HepG2 (cell line): ENCODE measurements around the gene ABCE1. TPM values are rescaled to one million over a fixed set of nuclear protein-coding genes. Genes with fewer than 3 reads are reported as not detected.

Source experiments
- ATAC-seq: fragments of 200-7000 bp; cut with Tn5 transposase; 3 replicates; pipeline ENCODE4 v1.9.1; 2020; ENCODE audit warnings: mild to moderate bottlenecking, moderate library complexity
- BruUV-seq: library from RNA; stranded (reverse); fragments of 400-500 nt; replicated peaks from 2 replicates; lab custom pipeline; 2021; lab: Mats Ljungman, UMichigan
- CTCF ChIA-PET: fragments of 300-600 bp; formaldehyde crosslinking; extraction: SDS; loops from one replicate; lab custom pipeline; 2021; ENCODE audit warnings: low total read pairs, inconsistent platforms, low intra/inter-chr PET ratio; lab: Yijun Ruan, JAX
- POLR2A ChIA-PET: fragments of 350-600 bp; sonication (Branson Sonifier 250); formaldehyde crosslinking; loops from one replicate; lab custom pipeline; 2020; ENCODE audit warnings: antibody characterized with exemption, inconsistent platforms; lab: Yijun Ruan, JAX
- DNase-seq: peaks from one replicate; pipeline ENCODE4 v3.0.0-alpha.2; 2015; ENCODE audit warnings: low spot score
- FAIRE-seq: peaks from 3 replicates; lab custom pipeline; 2011; peaks lifted over from hg19 to GRCh38; lab: Jason Lieb, UNC
- H2AFZ ChIP-seq: one replicate; pipeline ENCODE4 v1.6.1; 2011; ENCODE audit warnings: low read length, inconsistent platforms
- H3K27ac ChIP-seq: fragments of 300-600 bp; 3 replicates; pipeline ENCODE4 v1.8.0; 2011; ENCODE audit warnings: mixed run types, mild to moderate bottlenecking, mixed read lengths, low read length, inconsistent platforms; ENCODE audit not compliant: insufficient read depth; ENCODE audit errors: extremely low read length
- H3K27me3 ChIP-seq, 2 experiments: fragments of 200-600 bp in 1 of 2; 2 replicates in 1 of 2; 3 replicates in 1 of 2; pipeline versions ENCODE4 v1.6.0 to v1.8.0; 2011; ENCODE audit warnings: low read length in 2 of 2, mild to moderate bottlenecking in 2 of 2, moderate library complexity in 2 of 2, inconsistent platforms in 1 of 2; ENCODE audit not compliant: insufficient read depth in 2 of 2, control insufficient read depth in 1 of 2
- H3K36me3 ChIP-seq, 2 experiments: fragments of 200-600 bp in 1 of 2; replicated peaks in 1 of 2; 2 replicates in 1 of 2; 3 replicates in 1 of 2; pipeline versions ENCODE4 v1.5.1 to v1.8.0; 2011; ENCODE audit warnings: low read length in 2 of 2, inconsistent platforms in 1 of 2; ENCODE audit not compliant: insufficient read depth in 2 of 2, control insufficient read depth in 1 of 2
- H3K4me1 ChIP-seq: 2 replicates; pipeline ENCODE4 v1.5.1; 2012; ENCODE audit warnings: low read length, inconsistent platforms; ENCODE audit not compliant: insufficient read depth
- H3K4me2 ChIP-seq: 2 replicates; pipeline ENCODE4 v1.6.0; 2011; ENCODE audit warnings: low read depth, low read length, inconsistent platforms
- H3K4me3 ChIP-seq, 3 experiments: fragments of 200-600 bp in 1 of 3; sonication (generic), shearing (Covaris generic) in 1 of 3; replicated peaks in 1 of 3; 2 replicates each; pipeline ENCODE4 v1.5.1; 2011 to 2016; ENCODE audit warnings: low read length in 3 of 3, inconsistent platforms in 2 of 3, low read depth in 2 of 3, mild to moderate bottlenecking in 2 of 3, control low read depth in 1 of 3, mixed read lengths in 1 of 3; ENCODE audit not compliant: insufficient read depth in 1 of 3
- H3K79me2 ChIP-seq: one replicate; pipeline ENCODE4 v1.6.1; 2011; ENCODE audit warnings: low read length, inconsistent platforms; ENCODE audit not compliant: insufficient read depth
- H3K9ac ChIP-seq: 2 replicates; pipeline ENCODE4 v1.6.0; 2011; ENCODE audit warnings: mild to moderate bottlenecking, low read depth, low read length, inconsistent platforms; ENCODE audit not compliant: insufficient read depth
- H3K9me3 ChIP-seq: 2 replicates; pipeline ENCODE4 v1.5.1; 2012; ENCODE audit warnings: mild to moderate bottlenecking, low read length
- H4K20me1 ChIP-seq: 2 replicates; pipeline ENCODE4 v1.6.0; 2011; ENCODE audit warnings: inconsistent platforms, mild to moderate bottlenecking, low read length, moderate library complexity; ENCODE audit not compliant: insufficient read depth
- MED13 ChIP-seq: sonication (generic); formaldehyde crosslinking; IDR thresholded peaks from 2 replicates; pipeline ENCODE4 v1.5.0; 2020; ENCODE audit warnings: missing genetic modification reagents
- TP53 ChIP-seq: sonication (generic); formaldehyde crosslinking; conservative IDR thresholded peaks from 2 replicates; pipeline ENCODE4 v1.4.0; 2020; ENCODE audit warnings: missing genetic modification reagents
- ZBTB33 ChIP-seq: sonication (generic); formaldehyde crosslinking; IDR thresholded peaks from 2 replicates; pipeline ENCODE4 v1.4.0; 2020; ENCODE audit warnings: missing genetic modification reagents
- ZBTB42 ChIP-seq: sonication (generic); formaldehyde crosslinking; IDR thresholded peaks from 2 replicates; pipeline ENCODE4 v1.5.0; 2020; ENCODE audit warnings: mild to moderate bottlenecking, missing genetic modification reagents
- WGBS: methylation state at CpG from one replicate; pipeline ENCODE4 v1.1.6; 2017; ENCODE audit warnings: low lambda C conversion rate; 5-methylcytosine and 5-hydroxymethylcytosine counted together
- in situ Hi-C: cut with HindIII; loops from 2 replicates; pipeline ENCODE4 v1.10.0; 2017; ENCODE audit warnings: low pct_unique_long_range_greater_than_20kb; ENCODE audit not compliant: extremely low pct_ligation_motif_present
- intact Hi-C: fragments of 100-400 bp; cut with micrococcal nuclease; formaldehyde crosslinking; loops from one replicate; pipeline ENCODE4 v1.10.0; 2022; ENCODE audit not compliant: unreplicated experiment
- polyA plus RNA-seq, 8 experiments: library from polyadenylated mRNA; depleted of rRNA in 3 of 8; stranded (reverse) in 7 of 8; unstranded in 1 of 8; fragments of >200 nt; fragmentation: Illumina TruSeq in 4 of 8; extraction: Trizol in 4 of 8; gene quantifications; 2 replicates each; pipeline versions ENCODE4 v1.2.1 to v1.2.3, GENCODE V29; 2011 to 2016; ENCODE audit warnings: low read depth in 4 of 8, missing spikeins in 1 of 8, mixed read lengths in 1 of 8; ENCODE audit not compliant: insufficient read depth in 1 of 8
- total RNA-seq, 5 experiments: library from RNA; depleted of rRNA; stranded (reverse); fragments of >200 nt; fragmentation: Illumina TruSeq; extraction: Trizol; gene quantifications; 2 replicates each; pipeline ENCODE4 v1.2.3, GENCODE V29; 2016; ENCODE audit warnings: low read depth in 1 of 5
- TF ChIP-seq, protein P1 (sequence below): sonication (generic); formaldehyde crosslinking; IDR thresholded peaks from 2 replicates; pipeline ENCODE4 v1.4.0; 2020; ENCODE audit warnings: missing genetic modification reagents
- TF ChIP-seq, protein P2 (sequence below): sonication (generic); formaldehyde crosslinking; conservative IDR thresholded peaks from 2 replicates; pipeline ENCODE4 v1.8.0; 2022; ENCODE audit warnings: mild to moderate bottlenecking, moderate library complexity, missing genetic modification reagents

The ABCE1 gene
- total and polyA plus RNA-seq, 2 of the 13 experiments (the other 11 are each of a cell fraction or from before 2014, with no cell fraction given) = 50.8 to 139 TPM

DNA sequence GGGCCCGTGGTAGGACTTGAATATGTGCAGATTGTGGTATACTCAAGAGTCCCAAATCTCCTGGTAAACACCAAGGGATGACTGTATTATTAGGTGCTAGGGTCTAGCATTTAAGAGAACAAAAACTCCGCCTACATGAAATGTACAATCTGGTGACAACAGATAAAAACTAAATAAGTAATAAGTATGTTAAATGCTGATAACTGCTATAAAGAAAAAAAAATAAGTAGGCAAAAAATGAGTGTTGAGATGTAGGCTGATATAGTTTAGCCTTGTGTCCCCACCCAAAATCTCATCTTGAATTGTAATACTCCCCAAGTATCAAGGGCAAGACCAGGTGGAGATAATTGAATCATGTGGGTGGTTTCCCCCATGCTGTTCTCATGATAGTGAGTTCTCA, 58.9 kb downstream of the ABCE1 start:
- peaks cover 12 to 66% of the 10 kb centered on the region in 2 experiments for H3K36me3 ChIP-seq
- DNase-seq (no peak), FAIRE-seq (no peak), ATAC-seq (no peak)
- no TSS peak for BruUV-seq
- WGBS = 98% methylated on average over 2 of the region's 2 CpGs
- H3K27ac ChIP-seq = no peak overlapping the region
- no peaks in the 10 kb centered on the region for H3K79me2 ChIP-seq
- H3K4me2 ChIP-seq = no peak overlapping the region
- H3K9me3 ChIP-seq = no peaks in the 10 kb centered on the region
- H3K27me3 ChIP-seq = no peaks in the 10 kb centered on the region
- H3K4me1 ChIP-seq = no peaks in the 10 kb centered on the region
- no peak overlapping the region for H2AFZ ChIP-seq
- ChIA-PET CTCF (no interaction called here), POLR2A (no interaction called here)
- intact Hi-C loops = no loop called here
- in situ Hi-C loops = no loop called here
- H3K4me3 ChIP-seq = no peak overlapping the region
- TF ChIP-seq, protein P1, sequence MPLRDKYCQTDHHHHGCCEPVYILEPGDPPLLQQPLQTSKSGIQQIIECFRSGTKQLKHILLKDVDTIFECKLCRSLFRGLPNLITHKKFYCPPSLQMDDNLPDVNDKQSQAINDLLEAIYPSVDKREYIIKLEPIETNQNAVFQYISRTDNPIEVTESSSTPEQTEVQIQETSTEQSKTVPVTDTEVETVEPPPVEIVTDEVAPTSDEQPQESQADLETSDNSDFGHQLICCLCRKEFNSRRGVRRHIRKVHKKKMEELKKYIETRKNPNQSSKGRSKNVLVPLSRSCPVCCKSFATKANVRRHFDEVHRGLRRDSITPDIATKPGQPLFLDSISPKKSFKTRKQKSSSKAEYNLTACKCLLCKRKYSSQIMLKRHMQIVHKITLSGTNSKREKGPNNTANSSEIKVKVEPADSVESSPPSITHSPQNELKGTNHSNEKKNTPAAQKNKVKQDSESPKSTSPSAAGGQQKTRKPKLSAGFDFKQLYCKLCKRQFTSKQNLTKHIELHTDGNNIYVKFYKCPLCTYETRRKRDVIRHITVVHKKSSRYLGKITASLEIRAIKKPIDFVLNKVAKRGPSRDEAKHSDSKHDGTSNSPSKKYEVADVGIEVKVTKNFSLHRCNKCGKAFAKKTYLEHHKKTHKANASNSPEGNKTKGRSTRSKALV (CRISPR knock-in tag) = no peak
- no peak for TF ChIP-seq ZBTB33 (CRISPR knock-in tag)
- no peak for TF ChIP-seq MED13 (CRISPR knock-in tag)
- TF ChIP-seq, protein P2, sequence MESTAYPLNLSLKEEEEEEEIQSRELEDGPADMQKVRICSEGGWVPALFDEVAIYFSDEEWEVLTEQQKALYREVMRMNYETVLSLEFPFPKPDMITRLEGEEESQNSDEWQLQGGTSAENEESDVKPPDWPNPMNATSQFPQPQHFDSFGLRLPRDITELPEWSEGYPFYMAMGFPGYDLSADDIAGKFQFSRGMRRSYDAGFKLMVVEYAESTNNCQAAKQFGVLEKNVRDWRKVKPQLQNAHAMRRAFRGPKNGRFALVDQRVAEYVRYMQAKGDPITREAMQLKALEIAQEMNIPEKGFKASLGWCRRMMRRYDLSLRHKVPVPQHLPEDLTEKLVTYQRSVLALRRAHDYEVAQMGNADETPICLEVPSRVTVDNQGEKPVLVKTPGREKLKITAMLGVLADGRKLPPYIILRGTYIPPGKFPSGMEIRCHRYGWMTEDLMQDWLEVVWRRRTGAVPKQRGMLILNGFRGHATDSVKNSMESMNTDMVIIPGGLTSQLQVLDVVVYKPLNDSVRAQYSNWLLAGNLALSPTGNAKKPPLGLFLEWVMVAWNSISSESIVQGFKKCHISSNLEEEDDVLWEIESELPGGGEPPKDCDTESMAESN = no peak
- no peak for TF ChIP-seq ZBTB42
- no peak for TF ChIP-seq TP53 (CRISPR knock-in tag)
- H3K9ac ChIP-seq = no peak overlapping the region
- peaks cover 4% of the 10 kb centered on the region; the same call in 1 of the 2 replicates for H4K20me1 ChIP-seq
